Activated CD4-positive, alpha-beta T cell treated with anti-CD3 and anti-CD28 coated beads for 48 hours (primary cell): ENCODE data around the gene SLC45A1.

Experiments used
- DNase-seq: peaks from one replicate; pipeline ENCODE4 v3.0.0-alpha.2; 2020

Gene SLC45A1

DNA sequence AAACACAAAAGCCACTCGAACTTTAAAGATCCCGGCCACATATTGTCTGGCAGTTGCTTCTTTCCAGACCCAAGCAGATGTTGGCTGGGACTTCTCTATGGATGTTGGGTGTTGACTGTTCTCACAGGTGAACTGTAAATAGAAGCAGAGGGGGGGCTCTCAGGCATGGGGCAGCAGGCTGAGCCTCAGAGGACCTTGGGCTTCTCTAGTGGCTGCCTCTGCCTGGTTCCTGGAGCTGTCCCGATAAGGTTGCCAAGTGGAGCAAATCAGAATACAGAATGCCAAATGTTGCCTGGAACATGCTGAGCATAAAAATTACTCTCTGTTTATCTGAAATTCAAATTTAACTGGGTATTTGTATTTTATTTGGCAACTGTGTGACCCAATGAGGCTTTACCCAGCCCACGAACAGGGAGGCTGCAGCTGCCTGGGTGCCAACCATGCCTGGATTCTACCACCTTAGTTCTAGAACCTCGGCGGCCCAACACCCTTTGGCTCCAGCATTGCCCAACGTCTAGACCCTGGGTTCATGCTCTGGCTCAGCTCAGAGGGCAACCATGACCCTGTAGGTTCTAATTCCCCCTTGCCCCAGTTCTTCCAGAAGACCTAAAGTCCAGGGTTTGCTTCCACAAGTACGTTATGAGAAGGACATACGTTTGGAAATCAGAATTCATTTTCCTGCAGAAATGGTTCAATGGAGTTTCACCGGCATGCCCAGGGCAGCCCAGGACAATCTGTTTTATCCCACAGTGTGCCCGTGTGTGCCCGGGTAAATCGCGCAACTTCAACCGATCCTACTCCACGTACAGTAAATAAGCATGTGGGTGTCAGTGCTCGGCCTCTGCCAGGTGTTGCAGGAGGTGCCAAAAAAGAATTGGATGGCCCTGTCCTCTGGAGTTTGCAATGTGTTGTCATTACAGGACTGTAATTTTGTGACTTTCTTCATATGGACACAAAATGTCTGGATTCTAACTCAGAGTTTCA is 5.4 kb upstream of the SLC45A1 start:
- no peak for DNase-seq

DNA sequence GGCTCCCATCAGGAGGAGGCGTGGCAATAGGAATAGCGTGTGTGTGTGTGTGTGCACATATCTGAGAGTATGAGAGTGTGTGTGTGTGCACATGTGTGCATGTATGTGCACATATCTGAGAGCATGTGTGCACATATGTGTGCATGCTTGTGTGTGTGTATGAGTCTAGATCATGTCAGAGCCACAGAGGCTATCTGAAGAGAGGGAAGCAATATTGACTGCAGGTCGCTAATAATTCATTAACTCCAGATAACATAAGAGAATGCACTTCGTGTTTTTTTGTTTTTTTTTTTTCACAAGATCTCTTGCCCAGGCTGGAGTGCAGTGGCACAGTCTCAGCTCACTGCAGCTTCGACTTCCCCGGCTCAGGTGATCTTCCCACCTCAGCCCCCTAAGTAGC is 4.7 kb upstream of the SLC45A1 start:
- no peak for DNase-seq

GRCh38 chr1:8314346-8315280 is 3.3 kb upstream of the SLC45A1 start:
- peak; percentile 66 for DNase-seq

DNA sequence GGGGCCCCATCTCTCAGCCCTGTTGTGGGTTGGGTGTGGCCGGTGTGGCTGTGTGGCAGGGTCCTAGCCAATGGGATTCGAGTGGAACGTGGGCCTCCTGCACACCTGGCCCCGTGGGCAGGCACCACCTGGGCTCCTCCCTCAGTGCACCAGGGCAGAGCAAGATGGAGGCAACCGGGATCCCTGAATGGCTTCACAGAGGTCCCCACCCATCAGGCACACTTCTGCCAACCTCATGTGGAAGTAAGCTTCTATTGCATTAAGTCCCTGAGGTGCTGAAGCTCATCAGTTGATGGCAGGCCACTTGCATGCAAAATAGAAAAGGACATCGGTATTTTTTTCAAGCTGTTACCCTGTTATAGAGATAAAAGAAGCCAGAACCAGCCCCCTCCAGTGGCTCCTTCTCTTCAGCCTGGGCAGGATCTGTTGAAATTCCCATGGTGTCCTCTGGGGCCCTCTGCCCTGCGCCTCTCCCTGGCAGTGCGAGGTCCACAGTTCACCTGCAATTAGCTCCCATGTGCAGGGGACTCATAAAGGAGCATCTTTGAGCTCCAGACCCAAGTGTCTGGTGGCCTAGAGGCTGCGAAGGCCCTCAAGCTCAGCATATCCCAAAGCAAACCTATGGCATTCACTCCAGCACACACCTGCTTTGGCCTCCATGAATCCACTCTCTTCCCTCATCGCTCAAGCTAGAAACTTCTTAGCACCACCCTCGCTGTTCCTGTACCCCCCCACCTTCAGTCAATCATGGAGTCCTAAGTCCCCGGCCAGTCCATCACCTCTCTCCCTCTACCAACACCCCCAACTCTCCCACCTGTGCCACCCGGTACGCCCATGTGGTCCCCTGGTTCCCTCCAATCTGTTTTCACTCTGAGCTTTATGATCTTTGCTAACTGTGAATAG is 2.1 kb upstream of the SLC45A1 start:
- DNase-seq = no peak

DNA sequence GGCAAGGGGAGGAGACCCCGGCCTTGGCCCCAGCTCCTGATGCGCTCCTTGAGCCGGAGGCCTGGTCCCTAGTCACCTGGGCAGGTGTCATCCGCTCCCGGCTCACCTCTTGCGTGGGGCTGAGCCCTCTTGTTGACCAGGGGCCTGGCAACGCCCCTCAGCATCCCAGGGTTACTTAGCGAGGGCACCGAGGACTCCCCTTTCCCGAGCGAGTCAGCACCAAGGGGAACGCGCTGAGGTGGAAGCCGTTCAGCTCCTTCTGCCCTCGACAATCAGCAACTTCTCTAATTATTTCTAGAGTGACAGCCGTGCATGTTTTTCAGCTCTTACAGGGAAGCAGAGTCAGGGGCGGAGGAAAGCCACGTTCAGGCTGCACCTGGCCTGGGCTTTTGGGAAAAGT is 522 bp downstream of the SLC45A1 start:
- no peak for DNase-seq

DNA sequence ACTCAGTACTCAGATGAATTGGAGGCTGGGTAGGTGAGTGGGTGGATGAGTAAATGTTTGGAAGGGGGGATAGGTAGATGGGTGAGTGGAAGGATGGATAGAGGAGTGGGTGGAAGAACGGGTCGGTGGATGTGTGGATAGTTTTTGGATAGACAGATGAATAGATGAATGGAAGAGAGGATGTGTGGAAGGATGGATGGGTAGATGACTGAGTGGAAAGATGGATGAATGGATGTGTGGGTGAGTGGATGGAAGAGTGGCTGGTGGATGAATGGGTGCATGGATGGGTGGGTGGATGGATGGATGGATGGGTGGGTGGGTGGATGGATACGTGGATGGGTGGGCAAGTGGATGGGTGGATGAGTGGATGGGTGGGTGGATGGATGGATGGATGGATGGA is 3.7 kb downstream of the SLC45A1 start:
- DNase-seq = no peak

GRCh38 chr1:8323706-8324105 is 5.8 kb downstream of the SLC45A1 start:
- DNase-seq = no peak

- DNase-seq = no peak
These were observed 6.4 kb downstream of the SLC45A1 start for GRCh38 chr1:8324176-8324810.

DNA sequence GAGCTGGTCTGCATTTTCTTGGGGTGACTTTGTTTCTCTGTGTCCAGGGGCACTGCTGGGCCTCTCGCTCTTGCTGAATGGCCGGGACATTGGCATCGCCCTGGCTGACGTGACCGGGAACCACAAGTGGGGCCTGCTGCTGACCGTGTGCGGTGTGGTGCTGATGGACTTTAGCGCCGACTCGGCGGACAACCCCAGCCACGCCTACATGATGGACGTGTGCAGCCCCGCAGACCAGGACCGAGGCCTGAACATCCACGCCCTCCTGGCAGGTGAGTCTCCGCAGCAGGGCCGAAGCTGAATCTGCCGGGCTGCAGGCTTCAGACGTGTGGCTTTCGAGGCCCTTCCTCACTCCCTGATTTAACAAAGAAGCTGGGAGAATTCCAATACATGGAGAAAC is 7.9 kb downstream of the SLC45A1 start:
- DNase-seq = no peak

- DNase-seq = no peak
These were observed 8.4 kb downstream of the SLC45A1 start for GRCh38 chr1:8326265-8326664.

GRCh38 chr1:8328271-8328670 is 10.4 kb downstream of the SLC45A1 start:
- no peak for DNase-seq

DNA sequence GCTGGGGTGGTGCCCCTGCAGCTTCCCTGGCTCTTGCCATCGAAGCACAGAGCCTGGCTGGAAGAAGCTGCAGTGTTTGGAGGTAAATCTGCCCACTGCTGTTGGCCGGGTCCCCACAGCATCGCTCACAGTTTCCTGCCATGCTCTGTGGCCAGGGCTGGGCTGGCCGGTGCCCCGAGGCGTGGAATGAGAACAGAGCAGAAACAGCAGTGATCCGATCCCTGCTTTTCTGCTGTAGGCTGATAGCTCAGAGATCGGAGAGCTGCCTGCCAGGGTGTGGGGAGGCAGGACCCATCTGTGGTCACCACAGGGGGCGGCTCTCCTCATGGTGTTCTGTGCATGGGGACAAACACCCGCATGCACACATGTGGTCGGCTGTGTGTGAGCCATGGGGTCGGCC is 11.5 kb downstream of the SLC45A1 start:
- DNase-seq = no peak

DNA sequence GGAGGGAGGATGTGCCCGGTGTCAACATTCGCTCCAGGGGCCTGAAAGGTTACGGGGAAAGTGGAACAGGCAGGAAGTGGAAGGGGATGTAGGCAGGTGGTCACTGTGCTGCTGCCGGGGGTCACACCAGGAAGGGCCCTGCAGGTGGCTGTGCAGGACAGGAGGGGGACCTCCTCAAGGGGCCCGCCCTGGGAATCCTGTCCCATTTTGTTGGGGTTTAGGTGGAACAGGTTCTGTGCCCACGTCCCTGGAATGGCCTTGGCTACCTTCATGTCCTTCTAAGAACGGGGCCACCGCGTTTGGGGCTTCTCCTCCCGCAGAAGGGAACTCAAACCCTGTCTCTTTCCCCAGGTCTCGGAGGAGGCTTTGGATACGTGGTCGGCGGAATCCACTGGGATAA is 11.9 kb downstream of the SLC45A1 start:
- DNase-seq = no peak

- DNase-seq = no peak
These were observed 12.6 kb downstream of the SLC45A1 start for GRCh38 chr1:8330271-8331125.

GRCh38 chr1:8332806-8333205 is 14.9 kb downstream of the SLC45A1 start:
- no peak for DNase-seq

GRCh38 chr1:8333246-8333987 is 15.5 kb downstream of the SLC45A1 start:
- DNase-seq = no peak

- DNase-seq = no peak
These were observed 16.4 kb downstream of the SLC45A1 start for GRCh38 chr1:8334106-8334851.

GRCh38 chr1:8335246-8335645 is 17.3 kb downstream of the SLC45A1 start:
- DNase-seq = no peak

DNA sequence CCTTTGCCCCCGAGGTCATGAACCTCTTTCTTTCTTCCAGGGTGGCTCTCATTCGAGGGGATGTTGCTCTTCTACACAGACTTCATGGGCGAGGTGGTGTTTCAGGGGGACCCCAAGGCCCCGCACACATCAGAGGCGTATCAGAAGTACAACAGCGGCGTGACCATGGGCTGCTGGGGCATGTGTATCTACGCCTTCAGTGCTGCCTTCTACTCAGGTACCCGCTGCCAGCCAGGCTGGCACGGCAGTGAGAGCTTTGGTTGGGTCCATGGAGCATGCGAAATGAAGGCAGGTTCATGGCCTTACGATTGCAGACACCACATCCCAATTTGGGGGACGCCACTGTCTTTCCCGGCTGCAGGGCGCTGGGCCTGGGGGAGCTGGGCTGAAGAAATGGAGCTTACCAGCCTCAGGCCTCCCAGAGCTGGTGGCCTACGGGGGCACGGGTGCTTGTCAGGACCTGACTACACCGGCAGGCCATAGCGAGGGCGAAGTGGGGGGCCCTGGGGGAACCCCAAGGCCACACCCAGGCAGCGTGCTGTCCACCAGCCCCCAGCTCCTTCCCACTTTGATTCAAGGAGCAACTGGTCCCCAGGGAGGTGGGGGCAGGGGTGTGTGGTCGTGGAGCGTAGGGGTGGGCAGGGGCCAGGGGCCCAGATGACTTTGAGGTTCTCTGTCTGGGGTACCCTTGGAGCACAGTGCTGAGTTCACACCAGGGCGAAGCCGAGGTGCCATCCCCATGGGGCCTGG is 20.0 kb downstream of the SLC45A1 start:
- no peak for DNase-seq
